Calu3 (cell line): ENCODE data around the gene IL2RG. TPM values are rescaled to one million over a fixed set of nuclear protein-coding genes. Genes with fewer than 3 reads are reported as not detected.

Source experiments
- BruUV-seq: library from RNA; stranded (reverse); fragments of 400-500 nt; replicated peaks from 2 replicates; lab custom pipeline; 2021; lab: Mats Ljungman, UMichigan
- CTCF ChIA-PET: fragments of 300-600 bp; sonication (Branson Sonifier 250); formaldehyde crosslinking; loops from one replicate; lab custom pipeline; 2022; ENCODE audit warnings: antibody characterized with exemption; lab: Charles Lee
- DNase-seq: peaks from one replicate; pipeline ENCODE4 v3.0.0; 2022
- H3K27ac Mint-ChIP-seq: one replicate; pipeline ENCODE4 v1.8.0; 2022; ENCODE audit warnings: mixed read lengths; ENCODE audit not compliant: unreplicated experiment
- H3K27me3 Mint-ChIP-seq: one replicate; pipeline ENCODE4 v1.8.0; 2022; ENCODE audit warnings: mixed read lengths; ENCODE audit not compliant: unreplicated experiment
- H3K36me3 Mint-ChIP-seq: one replicate; pipeline ENCODE4 v1.8.0; 2022; ENCODE audit warnings: mild to moderate bottlenecking, moderate library complexity, mixed read lengths; ENCODE audit not compliant: insufficient read depth, unreplicated experiment
- H3K4me1 Mint-ChIP-seq: one replicate; pipeline ENCODE4 v1.8.0; 2022; ENCODE audit warnings: mild to moderate bottlenecking, low read depth, mixed read lengths; ENCODE audit not compliant: unreplicated experiment
- H3K4me3 Mint-ChIP-seq: one replicate; pipeline ENCODE4 v1.8.0; 2022; ENCODE audit warnings: mild to moderate bottlenecking, low read depth, moderate library complexity, mixed read lengths; ENCODE audit not compliant: unreplicated experiment
- H3K9me3 Mint-ChIP-seq: one replicate; pipeline ENCODE4 v1.8.0; 2022; ENCODE audit warnings: low read depth, mixed read lengths; ENCODE audit not compliant: unreplicated experiment
- intact Hi-C: fragments of 100-400 bp; cut with micrococcal nuclease; formaldehyde crosslinking; loops from one replicate; pipeline ENCODE4 v1.10.0; 2022; ENCODE audit not compliant: unreplicated experiment
- total RNA-seq: library from RNA; stranded (reverse); gene quantifications from 2 replicates; pipeline ENCODE4 v1.2.3, GENCODE V29; 2022
- TF ChIP-seq, protein P1 (sequence below): fragments of 200-600 bp; IDR thresholded peaks from one replicate; pipeline ENCODE4 v1.8.0; 2022; ENCODE audit warnings: antibody characterized with exemption; ENCODE audit not compliant: unreplicated experiment

Gene IL2RG
- total RNA-seq, 1 experiment from 2014 or later: 0.57 TPM

GRCh38 chrX:71147496-71148277, 36.3 kb upstream of the IL2RG start:
- H3K4me1 Mint-ChIP-seq: no peaks in the 10 kb centered on the region
- no peak overlapping the region for H3K27ac Mint-ChIP-seq
- H3K4me3 Mint-ChIP-seq: no peak overlapping the region
- intact Hi-C loops: no loop called here
- no TSS peak for BruUV-seq
- no peak for DNase-seq
- peaks cover 11% of the 10 kb centered on the region for H3K36me3 Mint-ChIP-seq
- TF ChIP-seq, protein P1, sequence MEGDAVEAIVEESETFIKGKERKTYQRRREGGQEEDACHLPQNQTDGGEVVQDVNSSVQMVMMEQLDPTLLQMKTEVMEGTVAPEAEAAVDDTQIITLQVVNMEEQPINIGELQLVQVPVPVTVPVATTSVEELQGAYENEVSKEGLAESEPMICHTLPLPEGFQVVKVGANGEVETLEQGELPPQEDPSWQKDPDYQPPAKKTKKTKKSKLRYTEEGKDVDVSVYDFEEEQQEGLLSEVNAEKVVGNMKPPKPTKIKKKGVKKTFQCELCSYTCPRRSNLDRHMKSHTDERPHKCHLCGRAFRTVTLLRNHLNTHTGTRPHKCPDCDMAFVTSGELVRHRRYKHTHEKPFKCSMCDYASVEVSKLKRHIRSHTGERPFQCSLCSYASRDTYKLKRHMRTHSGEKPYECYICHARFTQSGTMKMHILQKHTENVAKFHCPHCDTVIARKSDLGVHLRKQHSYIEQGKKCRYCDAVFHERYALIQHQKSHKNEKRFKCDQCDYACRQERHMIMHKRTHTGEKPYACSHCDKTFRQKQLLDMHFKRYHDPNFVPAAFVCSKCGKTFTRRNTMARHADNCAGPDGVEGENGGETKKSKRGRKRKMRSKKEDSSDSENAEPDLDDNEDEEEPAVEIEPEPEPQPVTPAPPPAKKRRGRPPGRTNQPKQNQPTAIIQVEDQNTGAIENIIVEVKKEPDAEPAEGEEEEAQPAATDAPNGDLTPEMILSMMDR: no peak
- H3K9me3 Mint-ChIP-seq: no peaks in the 10 kb centered on the region
- peaks cover 16% of the 10 kb centered on the region for H3K27me3 Mint-ChIP-seq
- CTCF ChIA-PET: no interaction called here

DNA sequence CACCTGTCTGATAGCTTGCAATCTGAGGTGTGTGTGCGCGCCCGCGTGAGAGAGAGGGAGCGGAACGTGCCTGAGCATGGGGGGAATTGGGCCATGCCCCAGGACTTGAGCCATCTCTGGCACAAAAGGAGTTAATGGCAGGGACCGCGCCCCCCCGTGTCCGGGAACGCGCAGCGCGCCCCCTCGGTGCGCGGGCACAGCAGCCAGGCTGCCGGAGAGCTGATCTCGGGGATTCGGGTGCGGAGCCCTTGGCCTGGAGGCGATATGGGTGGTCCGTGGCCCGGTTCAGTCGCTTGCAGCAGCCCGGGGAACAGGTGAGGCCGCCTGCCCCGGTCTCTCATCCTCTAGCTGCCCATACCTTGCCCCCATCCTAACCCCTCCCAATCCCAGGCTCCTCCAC, 33.3 kb upstream of the IL2RG start, which contains the start of gene NLGN3:
Gene NLGN3 (plus strand): TSS at position 191 of the 400 bp plus-strand sequence. CDS start 2,909 bp downstream, outside the sequence.
- Mint-ChIP-seq H3K27me3 (no peaks in the 10 kb centered on the region), H3K9me3 (no peaks in the 10 kb centered on the region), H3K4me3 (peak within 1 kb of the TSS; percentile 48), H3K27ac (no peak within 1 kb of the TSS), H3K4me1 (no peaks in the 10 kb centered on the region), H3K36me3 (peaks cover 15% of the 10 kb centered on the region)
- BruUV-seq: no TSS peak
- intact Hi-C loops: no loop called here
- TF ChIP-seq, protein P1: no peak
- DNase-seq: no peak
- CTCF ChIA-PET: no interaction called here

DNA sequence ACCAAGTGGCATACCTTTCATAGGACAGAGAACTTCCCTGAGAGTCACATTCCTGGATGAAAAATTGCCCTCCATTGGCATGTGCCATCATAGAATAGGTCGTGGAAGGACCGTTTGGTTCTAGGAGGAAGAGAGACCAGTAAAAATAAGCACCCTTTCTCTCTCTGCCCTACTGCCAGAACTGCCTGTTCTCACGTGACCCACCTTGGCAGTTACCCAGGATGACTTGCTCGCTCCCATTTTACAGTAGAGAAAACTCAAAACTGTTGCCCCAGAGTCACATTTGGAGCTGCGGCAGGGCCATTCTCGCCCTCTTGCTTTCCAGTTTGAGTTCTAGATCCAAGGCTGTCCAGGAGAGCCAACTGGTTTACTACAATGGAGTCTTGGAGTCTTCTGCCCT, 32.1 kb upstream of the IL2RG start:
- Mint-ChIP-seq H3K4me3 (no peak overlapping the region), H3K4me1 (no peaks in the 10 kb centered on the region), H3K27ac (no peak overlapping the region), H3K36me3 (peaks cover 25% of the 10 kb centered on the region), H3K27me3 (no peaks in the 10 kb centered on the region), H3K9me3 (no peaks in the 10 kb centered on the region)
- CTCF ChIA-PET: no interaction called here
- BruUV-seq: no TSS peak
- intact Hi-C loops: no loop called here
- TF ChIP-seq, protein P1: no peak
- no peak for DNase-seq

- no TSS peak for BruUV-seq
- Mint-ChIP-seq H3K4me3 (no peak overlapping the region), H3K4me1 (no peaks in the 10 kb centered on the region), H3K36me3 (peaks cover 24% of the 10 kb centered on the region), H3K9me3 (no peaks in the 10 kb centered on the region), H3K27ac (no peak overlapping the region), H3K27me3 (no peaks in the 10 kb centered on the region)
- no peak for DNase-seq
- intact Hi-C loops: no loop called here
- CTCF ChIA-PET: no interaction called here
- TF ChIP-seq, protein P1: no peak
These were observed 29.1 kb upstream of the IL2RG start for GRCh38 chrX:71140440-71140839.
